ENCODE measurements around the gene CRTAC1.

Gene CRTAC1

DNA sequence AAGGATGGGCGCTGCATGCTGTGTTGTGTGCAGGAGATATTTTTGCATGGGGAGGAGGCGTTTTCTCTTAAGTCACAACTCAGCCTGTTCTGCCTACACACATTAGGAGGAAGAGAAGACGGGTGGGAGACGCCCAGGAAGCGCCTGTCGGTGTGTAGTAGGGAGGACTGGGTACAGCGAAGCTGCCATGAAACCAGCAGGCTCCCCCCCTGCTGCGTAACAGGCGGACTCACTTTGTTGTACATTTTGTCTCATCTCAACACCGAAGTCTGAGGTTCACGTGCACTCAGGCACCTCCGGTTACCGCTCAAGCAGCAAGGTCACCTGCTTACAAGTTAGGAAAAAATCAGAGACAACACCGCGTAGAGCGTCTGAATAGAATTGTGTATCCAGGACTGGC is 56.3 kb downstream of the CRTAC1 start:
- no peak for DNase-seq

DNA sequence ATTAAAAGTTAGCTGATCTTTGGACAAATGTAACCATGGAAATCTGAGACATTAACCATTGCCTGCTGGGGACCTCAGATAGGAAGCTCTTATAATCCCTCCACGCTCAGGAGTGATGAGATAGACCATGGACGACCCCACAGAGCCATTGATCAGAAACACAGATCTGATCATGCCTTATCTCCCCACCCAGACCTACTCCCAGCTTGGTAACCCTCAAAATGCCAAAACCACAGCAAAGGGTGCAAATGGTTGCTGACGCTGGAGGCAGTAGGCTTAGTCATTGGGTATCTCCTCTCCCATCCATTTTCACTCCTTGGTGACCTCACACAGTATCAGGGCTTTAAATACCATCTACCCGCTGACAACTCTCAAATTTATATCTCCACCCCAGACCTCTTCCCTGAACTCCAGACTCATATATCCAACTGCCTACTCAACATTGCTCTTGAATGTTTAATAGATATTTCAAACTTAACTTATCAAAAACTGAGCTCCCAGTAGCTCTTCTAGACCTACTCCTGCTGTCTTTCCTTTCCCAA is 60.8 kb downstream of the CRTAC1 start:
- no peak for DNase-seq

DNA sequence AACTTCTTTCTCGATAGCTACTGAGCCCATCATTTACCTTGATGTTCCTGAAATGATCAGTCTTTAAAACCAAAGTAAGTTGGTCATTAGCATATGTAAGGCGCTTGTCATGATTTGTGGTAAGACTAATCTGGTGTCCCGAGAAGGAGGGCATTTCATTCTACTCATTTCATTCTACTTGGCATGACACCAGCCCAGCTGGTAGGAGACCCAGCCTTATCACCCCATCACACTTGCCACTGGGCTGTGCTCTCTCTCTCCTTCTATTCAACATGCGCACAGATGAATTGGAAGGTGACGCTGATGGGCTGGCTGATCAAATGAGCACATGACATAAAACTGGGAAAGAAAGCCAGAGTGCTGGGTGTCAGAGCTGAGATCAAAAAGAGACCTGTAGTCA is 65.7 kb downstream of the CRTAC1 start:
- no peak for DNase-seq

DNA sequence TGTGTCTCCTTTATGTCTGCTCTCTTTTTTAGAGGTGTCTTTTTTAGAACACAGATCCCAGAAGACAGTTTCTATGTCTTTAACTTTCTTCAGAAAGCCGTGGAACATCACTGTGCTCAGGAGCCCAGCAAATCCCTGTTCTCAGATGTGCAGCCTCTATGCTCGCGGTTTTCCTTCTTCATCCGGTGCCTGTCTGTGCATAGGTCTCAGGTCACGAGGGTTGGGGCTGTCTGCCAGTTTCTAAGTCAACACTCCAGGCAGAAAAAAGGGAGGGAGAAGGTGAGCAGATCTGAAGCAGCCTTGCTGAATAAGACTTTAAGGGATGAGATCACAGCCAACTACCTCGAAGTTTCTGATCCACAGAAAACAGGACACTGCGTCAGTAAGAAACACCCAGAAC is 68.5 kb downstream of the CRTAC1 start:
- DNase-seq, result no peak

DNA sequence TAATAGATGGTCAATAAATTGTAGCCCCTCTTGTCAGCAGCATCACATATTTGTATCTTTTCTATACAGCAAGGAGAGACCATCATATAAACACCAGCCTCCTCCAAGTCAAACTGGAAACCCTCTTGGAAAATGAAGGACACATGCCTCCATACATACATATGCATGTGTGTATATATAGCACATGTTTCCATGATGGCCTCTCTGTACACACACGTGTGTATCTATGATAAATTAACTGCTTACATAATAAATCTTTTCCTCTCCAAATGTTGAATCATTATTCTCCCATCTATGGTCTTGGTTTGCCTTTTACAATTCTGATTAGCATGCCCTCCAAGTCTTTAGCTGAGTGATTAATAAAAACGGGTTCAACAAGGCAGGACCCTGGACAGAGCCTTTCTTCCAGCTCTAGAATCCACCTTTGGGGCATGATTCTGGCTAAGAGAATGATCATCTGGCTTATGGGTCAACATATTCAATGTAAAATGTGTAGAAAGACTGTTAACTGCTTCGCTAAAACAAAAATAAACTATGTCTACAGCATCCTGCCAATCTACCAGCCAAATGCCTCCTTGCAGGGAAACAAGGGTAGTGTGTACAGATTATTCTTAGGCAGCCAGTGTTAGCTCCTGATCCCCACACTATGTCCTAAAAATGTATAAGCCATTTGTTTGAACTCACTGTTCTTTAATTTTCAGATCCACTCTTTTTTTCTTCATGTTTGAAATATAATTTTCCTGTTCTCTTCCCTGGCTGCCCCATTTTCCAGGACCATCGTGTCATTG is 70.0 kb downstream of the CRTAC1 start:
- DNase-seq, result no peak

DNA sequence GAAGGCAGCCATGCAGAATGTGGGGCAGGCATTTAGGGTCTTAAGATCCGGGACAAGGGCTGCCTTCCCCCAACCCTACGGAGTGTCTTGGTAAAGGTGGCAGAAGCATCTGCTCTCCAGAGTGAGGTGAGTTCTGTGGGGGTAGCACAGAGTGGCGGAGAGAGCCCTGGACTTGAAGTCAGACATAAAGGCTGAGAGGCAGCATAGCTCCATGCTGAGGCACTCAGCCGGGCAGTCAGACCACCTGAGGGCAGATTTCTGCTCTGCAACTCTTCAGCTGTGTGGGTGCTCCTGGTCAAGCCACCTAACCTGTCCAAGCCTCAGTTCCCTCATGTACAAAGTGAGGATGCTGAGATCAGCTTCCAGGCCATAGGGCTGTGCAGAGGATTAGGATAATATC is 81.0 kb downstream of the CRTAC1 start:
- no peak for DNase-seq

DNA sequence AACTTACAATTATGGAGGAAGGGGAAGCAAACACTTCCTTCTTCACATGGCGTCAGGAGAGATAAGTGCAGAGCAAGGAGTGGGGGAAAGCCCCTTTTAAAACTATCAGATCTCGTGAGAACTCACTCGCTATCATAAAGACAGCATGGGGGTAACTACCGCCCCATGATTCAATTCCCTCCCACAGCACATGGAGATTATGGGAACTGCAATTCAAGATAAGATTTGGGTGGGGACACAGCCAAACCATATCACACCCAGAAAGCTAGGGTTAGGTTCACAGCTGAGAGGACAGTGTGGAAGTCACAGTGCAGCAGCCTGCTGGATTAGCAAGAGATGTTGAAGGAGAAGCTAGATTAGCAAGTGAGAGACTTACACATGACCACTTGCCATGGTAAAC is 81.6 kb downstream of the CRTAC1 start:
- DNase-seq, result no peak

DNA sequence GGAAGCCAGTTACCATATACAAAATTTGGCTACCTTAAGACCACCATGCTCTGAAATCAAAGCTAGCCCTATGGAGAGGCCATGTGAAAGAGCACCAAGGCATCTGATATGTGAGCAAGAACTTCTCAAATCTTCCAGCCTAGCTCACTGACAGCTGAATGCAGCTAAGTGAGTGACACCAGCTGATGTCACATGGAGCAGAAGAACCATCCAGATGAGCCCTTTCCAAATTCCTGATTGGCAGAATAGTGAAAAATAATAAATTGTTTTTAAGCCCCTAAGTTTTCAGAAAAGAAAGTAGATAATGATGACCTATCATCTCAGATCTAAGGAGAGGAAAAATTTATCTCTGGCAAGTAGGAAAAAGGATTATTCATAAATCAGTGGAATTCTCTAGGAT is 85.6 kb downstream of the CRTAC1 start:
- no peak for DNase-seq

DNA sequence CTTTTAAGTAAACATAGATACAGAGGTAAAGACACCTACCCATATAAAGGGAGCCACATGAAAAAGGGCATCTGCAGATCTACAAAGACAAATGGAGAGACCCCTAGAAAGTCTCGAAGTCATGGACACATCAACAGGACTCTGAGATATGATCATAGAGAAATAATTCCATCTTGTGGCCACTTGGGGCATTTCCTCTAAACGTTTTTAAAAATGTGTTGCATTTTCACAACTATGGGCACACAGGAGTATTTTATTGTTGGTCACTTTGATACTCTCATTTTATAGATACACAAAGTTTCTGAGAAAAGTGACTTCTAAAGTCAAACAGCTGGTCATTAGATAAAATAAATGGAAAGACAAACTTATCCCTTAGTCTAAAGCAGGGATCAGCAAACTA is 87.1 kb downstream of the CRTAC1 start:
- DNase-seq, result no peak

DNA sequence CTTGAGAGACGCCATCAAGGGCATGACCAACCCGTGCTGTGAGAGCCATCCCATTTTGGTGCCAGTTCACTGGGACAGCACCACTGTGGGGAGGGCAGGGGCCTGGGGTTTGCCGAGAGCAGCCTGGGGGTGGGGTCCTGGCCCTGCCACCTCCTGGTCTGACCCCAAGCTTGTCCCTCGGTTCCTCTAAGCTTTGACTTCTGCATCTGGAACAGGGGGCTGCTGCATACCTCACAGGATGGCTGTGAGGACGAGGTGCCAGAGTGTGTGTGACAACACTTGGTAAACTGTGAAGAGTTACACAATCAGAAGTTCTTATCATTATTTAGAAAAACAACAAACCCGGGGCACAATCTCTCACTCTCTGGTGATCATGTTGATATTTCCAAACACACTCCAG is 89.9 kb downstream of the CRTAC1 start:
- DNase-seq, result no peak

DNA sequence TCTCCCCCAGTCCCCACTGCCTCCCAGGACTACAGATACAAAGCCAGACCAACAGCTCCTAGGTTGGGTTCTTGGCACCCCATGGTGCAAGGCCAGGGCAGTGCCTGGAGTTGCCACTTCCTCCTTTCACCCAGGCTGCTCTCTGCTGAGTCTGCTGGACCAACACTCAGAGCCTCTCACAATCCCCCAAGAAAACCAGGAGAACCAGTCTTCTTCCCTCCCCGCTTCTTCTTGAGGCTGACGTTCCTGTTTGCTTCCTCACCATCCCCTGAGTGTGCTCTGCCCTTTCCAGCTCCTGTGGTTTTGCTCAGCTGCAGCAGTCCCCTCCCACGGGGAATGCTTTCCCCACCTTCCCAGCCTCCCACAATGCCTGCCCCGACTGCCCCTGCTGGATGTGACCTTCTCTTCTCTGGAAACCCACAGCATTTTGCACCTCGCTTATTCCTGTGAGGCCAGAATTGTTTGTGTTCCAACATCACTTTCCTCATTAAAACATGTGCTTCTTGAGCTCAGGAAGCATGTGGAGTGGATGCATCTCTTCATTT is 90.9 kb downstream of the CRTAC1 start:
- no peak for DNase-seq

DNA sequence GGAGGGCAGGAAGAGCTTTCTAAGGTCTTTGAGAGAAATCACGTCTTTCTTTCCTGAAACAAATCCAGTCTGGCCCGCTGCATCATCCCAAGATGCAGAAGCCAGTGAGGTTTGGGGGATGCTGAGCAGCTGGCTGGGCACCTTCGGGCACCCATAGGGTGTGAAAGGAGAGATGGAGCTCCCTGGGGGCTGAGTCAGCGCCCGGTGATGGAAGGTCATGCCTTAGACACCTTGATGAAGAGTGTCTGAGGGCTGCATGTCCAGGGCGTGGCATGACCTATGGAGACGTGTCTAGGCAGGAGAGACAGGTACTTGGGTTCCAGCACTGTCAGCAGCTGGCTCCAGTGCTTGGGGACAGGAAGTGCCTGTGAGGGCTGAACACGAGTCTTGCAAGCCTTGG is 92.5 kb downstream of the CRTAC1 start:
- no peak for DNase-seq

DNA sequence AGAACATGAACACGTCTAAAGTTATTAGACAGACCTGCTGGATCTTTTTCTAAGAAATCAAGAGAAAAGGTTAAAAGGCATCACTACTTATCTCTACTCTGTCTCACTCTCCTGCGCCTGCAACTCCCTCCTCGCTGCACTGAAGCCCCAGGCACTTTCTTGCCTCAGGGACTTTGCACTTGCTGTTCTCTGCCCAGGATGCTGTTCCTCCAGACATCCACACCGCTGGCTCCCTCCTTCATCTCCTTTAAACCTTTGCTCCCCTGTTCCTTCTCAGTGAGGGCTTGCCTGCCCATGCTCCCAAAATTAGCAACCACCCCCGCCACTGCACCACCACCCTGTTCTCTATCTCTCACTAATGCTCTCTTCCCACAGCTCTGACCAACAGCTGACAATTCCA is 93.4 kb downstream of the CRTAC1 start:
- DNase-seq, result no peak

DNA sequence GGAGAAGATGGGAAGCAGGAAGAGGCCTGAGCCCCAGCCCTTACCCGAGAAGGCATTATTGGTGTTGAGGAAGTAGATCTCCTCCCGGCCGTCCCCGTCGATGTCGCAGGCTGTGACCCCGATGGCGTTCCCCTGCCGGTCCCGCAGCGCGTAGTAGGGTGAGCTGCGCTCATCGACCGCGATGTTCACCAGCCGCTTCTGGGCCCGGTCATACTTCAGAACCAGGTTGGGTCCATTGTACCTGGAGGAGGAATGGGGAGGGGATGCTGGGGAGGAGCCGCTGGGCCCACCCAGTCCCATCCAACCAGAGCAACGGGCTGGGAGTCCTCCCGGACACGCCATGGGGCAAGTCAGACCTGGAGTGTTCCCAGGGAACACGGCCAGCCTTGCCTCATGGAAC is 94.3 kb downstream of the CRTAC1 start:
- peak; percentile 9 for DNase-seq

DNA sequence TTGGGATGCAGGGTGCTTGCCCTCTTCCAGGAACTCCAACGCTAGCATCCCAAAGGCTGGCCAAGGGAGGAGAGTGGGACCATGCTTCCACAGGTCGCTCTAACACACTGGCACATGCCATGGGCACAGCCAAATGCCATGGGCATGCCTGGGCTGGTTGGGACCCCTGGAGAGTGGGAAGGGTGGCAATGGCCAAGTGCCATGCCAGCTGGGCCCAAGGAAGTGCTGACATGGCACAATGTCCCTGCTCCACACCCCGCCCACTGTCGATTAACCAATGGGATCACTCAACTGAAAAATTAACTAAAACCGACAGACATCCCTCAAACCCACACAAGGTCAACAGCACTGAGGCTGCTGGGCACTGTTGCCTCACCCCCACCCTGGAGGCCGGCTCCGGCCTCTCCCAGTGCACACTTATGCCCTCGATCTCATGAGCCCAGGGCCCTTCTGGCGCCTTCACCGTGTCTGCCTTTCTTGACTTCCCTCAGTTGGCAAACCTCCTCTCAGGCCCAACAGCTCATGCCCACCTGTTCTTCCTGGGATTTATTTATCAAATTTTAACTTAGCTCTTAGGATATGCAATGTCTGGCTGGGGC is 97.4 kb downstream of the CRTAC1 start:
- DNase-seq, result no peak

DNA sequence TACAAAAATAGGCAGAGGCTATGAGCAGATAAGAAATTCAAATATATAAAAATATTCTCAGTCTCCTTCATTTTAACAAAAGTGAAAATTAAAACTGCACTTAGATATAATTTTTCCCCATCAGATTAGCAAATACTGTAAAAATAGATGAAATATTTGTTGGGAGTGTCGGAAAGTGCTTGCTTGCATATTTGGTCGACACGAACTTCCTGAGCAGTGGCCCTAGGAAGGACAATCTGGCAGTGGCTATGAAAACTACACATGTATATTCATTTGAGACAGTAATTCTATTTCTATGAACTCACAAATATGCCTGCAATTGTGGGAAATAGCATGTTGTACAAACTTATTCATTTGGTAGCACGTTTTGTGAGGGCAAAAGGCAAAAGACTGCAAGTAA is 99.4 kb downstream of the CRTAC1 start:
- no peak for DNase-seq

DNA sequence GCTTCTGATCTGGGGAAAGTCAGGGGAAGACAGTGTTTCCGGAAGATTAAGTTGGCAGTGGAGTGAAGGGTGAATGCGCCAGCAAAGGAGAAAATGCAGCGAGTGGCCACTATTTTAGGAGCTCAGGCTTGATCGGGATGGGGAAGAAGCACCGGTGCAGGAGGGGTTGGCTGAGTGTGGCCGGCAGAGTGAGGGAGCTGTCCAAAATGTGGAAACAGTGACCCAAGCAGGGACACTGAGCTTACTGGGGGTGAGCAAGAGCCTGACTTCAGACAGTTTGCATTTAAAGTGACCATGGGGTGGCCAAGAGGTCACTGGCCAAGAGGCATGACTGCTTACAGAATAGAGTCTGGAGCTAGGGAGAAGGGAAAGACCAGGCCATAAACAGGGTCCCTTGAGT is 101.5 kb downstream of the CRTAC1 start:
- DNase-seq, result peak; percentile 2

DNA sequence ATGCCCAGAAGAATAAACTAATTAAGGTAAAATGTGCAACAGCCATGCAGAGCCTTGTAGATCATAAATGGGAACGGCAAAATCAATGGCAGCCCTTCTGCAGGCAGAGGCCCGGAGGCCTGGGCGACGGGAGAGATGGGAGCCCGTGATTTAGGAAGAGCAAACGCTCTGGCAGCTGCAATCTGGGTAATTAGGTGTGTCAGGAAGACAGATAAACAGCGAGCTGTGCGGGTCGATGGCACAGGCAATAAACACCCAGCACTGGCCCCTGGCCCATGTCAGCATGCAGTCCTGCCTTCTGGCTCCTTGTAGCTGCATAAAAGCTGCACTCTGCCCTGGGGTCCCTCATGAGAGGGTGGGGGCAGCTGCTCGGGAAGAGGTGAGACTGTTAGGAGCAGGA is 102.8 kb downstream of the CRTAC1 start:
- DNase-seq, result no peak

DNA sequence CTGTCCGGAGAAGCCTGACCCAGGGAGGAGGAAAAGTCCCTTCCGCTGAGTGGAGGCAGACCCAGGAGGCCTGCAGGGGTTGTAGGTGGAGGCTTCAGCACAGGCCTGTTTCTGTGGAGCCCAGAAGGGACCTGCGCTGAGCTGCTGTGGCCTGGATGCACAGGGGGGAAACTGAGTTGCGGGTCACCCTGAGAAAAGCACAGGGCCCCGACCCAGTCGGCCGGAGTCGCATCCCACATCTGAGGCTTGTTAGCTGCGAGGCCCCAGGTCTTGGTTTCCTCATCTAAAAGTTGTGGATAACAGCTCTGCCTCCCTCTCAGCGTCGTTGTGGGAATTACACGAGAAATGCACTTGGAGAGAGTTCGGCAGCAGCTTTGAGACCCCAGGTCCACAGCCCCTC is 104.4 kb downstream of the CRTAC1 start:
- no peak for DNase-seq

DNA sequence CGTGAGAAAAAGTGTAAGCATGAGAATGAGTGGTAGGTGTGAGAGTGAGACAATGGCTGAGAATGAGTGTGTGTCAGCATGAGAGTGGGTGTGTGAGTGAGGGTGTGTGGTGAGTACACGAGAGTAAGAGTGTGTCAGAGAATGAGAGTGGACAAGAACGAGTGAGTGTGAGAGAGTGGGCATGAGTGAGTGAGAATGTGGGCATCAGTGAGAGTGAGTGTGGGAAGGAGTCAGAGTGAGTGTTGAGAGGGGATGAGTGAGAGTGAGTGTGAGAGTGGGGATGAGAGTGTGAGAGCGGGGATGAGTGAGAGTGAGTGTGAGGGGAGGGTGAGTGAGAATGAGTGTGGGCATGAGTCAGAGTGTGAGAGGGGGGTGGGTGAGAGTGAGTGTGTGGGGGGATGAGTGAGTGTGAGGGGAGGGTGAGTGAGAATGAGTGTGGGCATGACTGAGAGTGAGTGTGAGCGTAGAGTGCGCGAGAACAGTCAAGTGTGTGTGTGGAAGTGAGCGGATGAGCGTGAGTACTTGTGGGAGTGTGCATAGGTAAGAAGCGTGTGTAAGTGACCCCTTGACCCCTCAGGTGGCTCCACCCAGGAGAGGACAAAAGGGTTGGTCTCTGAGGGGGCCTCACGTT is 105.0 kb downstream of the CRTAC1 start:
- DNase-seq, result peak; percentile 1

DNA sequence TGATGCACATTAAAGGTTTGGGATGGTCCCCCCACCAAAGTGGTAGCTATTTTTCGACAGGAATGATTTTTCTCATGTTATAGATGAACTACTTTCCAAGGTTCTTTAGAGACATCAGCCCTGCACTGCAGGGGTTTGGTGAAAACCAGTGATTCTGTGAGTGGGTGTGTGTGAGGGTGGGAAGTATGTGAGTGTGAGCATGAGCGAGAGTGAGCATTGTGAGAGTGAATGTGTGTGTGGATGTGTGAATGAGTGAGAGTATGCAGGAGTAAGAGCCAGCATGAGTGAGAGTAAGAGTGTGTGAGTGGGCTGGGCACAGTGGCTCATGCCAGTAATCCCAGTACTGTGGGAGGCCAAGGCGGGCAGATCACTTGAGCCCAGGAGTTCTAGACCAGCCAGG is 105.7 kb downstream of the CRTAC1 start:
- no peak for DNase-seq

DNA sequence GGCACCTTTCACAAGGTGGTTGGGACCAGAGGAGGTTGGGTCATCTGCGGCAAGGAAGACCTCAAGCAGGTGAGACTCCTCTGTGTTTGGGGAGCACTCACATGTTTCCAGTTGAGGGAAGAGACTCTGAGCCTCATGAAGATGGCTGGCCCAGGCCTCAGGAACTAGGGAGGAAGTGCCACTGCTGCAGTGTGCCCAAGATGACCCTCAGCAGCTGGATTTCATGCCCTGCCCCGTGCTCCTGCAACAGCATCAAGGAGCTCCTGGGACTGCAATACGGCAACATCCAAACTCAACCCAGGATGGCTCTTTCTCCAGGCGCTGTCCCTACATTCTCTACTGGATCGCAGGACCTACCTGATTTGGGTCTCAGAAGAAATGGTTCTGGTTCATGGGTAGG is 106.9 kb downstream of the CRTAC1 start:
- DNase-seq, result no peak

DNA sequence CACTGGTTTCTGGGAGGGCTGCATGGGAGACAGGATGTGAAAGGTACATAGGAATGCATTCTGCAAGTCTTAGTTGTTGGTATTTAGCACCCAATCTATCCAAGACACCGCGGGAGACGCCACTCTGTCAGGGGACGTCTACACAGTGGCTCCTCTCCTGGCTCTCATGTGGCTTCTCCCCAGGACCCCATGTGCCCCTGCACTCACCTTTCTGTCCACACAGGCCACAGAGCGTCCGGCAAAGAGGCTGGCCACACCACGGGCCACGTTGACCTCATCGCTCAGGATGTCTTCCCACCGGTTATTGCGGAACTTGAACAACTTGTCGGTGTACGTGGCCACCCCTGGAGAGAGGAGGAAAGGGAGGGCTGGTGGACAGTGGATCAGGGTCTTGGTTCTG is 107.4 kb downstream of the CRTAC1 start:
- no peak for DNase-seq

All from CD4-positive, alpha-beta T cell treated with Interleukin-15 for 1 hour (primary cell).